ENCODE measurements around the gene CCDC187.

DNA sequence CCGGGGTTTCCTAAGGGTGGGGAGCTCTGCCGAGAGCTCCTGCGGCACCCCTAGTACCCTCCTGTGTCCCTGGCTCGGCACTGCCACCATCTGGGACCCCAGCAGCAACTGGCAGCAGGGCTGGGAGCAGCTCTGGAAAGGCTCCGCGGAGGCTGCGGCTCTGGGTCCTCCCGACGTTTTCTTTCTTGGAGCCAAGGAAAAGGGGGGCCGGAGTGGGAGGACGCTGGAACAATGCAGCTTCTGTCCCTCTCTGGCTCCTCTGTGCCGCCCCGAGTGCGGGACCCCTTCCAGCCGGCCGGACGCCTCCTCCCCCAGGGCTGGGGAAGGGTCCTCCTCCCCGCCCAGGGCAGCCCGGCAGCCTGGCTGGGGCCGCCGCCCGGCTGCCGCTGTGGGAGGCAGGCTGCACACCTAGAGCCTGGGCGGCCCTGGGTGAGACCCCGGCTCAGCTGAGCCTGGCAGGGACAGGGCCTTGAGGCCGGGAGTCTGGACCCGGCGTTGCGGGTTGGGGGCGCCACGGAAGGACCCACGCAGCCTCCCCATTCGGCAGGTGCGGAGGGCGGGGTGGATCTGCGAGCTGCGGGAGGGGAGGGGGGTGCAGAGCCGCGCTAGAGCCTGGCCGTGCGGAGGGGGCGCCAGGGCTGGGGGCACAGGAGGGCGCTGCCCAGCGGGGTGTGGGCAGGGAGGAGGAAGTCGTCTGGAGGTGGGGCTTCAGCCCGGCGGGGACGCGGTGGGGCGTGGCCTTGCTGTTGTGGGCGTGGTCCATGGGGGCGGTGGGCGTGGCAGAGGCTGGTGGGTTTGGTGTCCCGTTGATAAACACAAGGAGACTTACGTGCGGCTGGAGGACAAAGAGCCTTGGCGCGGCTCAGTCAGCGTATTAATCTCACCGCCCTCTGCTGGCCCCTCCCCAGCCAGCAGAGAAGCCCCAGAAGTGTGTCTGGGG is 38.6 kb upstream of the CCDC187 start:
- TF ChIP-seq, protein P1, sequence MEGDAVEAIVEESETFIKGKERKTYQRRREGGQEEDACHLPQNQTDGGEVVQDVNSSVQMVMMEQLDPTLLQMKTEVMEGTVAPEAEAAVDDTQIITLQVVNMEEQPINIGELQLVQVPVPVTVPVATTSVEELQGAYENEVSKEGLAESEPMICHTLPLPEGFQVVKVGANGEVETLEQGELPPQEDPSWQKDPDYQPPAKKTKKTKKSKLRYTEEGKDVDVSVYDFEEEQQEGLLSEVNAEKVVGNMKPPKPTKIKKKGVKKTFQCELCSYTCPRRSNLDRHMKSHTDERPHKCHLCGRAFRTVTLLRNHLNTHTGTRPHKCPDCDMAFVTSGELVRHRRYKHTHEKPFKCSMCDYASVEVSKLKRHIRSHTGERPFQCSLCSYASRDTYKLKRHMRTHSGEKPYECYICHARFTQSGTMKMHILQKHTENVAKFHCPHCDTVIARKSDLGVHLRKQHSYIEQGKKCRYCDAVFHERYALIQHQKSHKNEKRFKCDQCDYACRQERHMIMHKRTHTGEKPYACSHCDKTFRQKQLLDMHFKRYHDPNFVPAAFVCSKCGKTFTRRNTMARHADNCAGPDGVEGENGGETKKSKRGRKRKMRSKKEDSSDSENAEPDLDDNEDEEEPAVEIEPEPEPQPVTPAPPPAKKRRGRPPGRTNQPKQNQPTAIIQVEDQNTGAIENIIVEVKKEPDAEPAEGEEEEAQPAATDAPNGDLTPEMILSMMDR (conservative IDR thresholded peaks at IDR 0.05; ENCODE audit: low read depth, low read length), result no peak
- no peak for TF ChIP-seq EZH2 (IDR thresholded peaks at IDR 0.05; ENCODE audit: borderline replicate concordance, low read depth, low read length, poor library complexity, severe bottlenecking)
